B cell (primary cell): Measurements from ENCODE around the gene APLF. TPM values are rescaled to one million over a fixed set of nuclear protein-coding genes. Genes with fewer than 3 reads are reported as not detected.

Experiments used
- ATAC-seq: fragments of 200-7000 bp; cut with Tn5 transposase; one replicate; pipeline ENCODE4 v1.10.0; 2021; ENCODE audit warnings: low read depth, mild to moderate bottlenecking, moderate number of reproducible peaks, moderate library complexity
- CTCF ChIA-PET: fragments of 350-600 bp; sonication (Branson Sonifier 250); formaldehyde crosslinking; loops from one replicate; lab custom pipeline; 2021; ENCODE audit warnings: antibody characterized with exemption, inconsistent platforms; lab: Charles Lee
- POLR2A ChIA-PET: fragments of 350-600 bp; sonication (Branson Sonifier 250); formaldehyde crosslinking; loops from one replicate; lab custom pipeline; 2021; ENCODE audit warnings: antibody characterized with exemption; lab: Charles Lee
- DNase-seq: peaks from one replicate; pipeline ENCODE4 v3.0.0; 2013
- H2AFZ ChIP-seq: 2 replicates; pipeline ENCODE4 v1.6.1; 2012; ENCODE audit warnings: mild to moderate bottlenecking, low read depth, low read length; ENCODE audit not compliant: insufficient read depth, poor library complexity, severe bottlenecking
- H3K27ac ChIP-seq, 2 donors: 1 replicate in 1 of 2; 2 replicates in 1 of 2; pipeline ENCODE4 v1.5.1; 2012 to 2013; ENCODE audit warnings: low read length in 2 of 2, mild to moderate bottlenecking in 2 of 2, moderate library complexity in 1 of 2
- H3K27me3 ChIP-seq, 4 experiments: fragments of 200-600 bp in 1 of 4; sonication (generic) in 1 of 4; replicated peaks in 1 of 4; 1 replicate in 2 of 4; 2 replicates in 2 of 4; pipeline versions ENCODE4 v1.6.1 to v1.7.0; 2013 to 2016; ENCODE audit warnings: low read length in 3 of 4, mild to moderate bottlenecking in 2 of 4, mixed read lengths in 1 of 4, moderate library complexity in 1 of 4; ENCODE audit not compliant: insufficient read depth in 4 of 4, control insufficient read depth in 3 of 4; ENCODE audit errors: control extremely low read depth in 1 of 4
- H3K36me3 ChIP-seq, 2 experiments: replicated peaks in 1 of 2; 1 replicate in 1 of 2; 2 replicates in 1 of 2; pipeline versions ENCODE4 v1.6.1 to v1.7.1; 2013; ENCODE audit warnings: low read length in 1 of 2; ENCODE audit not compliant: insufficient read depth in 2 of 2, control insufficient read depth in 1 of 2; ENCODE audit errors: control extremely low read depth in 1 of 2, extremely low read depth in 1 of 2
- H3K4me1 ChIP-seq, 2 donors: fragments of 200-600 bp in 1 of 2; sonication (generic) in 1 of 2; 1 replicate in 1 of 2; 2 replicates in 1 of 2; pipeline versions ENCODE4 v1.5.1 to v1.6.1; 2013 to 2017; ENCODE audit warnings: low read length in 2 of 2; ENCODE audit not compliant: control insufficient read depth in 2 of 2, insufficient read depth in 2 of 2
- H3K4me2 ChIP-seq: replicated peaks from 2 replicates; pipeline ENCODE3; 2012; ENCODE audit warnings: mild to moderate bottlenecking, low read depth, low read length; ENCODE audit not compliant: poor library complexity, severe bottlenecking
- H3K4me3 ChIP-seq, 5 experiments: fragments of 200-600 bp in 1 of 5; sonication (generic) in 1 of 5; 1 replicate in 3 of 5; 2 replicates in 2 of 5; pipeline versions ENCODE4 v1.5.1 to v1.7.0; 2011 to 2016; ENCODE audit warnings: low read length in 4 of 5, mild to moderate bottlenecking in 4 of 5, low read depth in 2 of 5, control low read depth in 1 of 5, moderate library complexity in 1 of 5; ENCODE audit not compliant: insufficient read depth in 1 of 5; ENCODE audit errors: control extremely low read depth in 1 of 5, extremely low read depth in 1 of 5
- H3K79me2 ChIP-seq: fragments of 200-600 bp; sonication (generic); one replicate; pipeline ENCODE4 v1.6.0; 2016; ENCODE audit warnings: low read length; ENCODE audit not compliant: control insufficient read depth, insufficient read depth
- H3K9ac ChIP-seq: fragments of 200-600 bp; sonication (generic); 2 replicates; pipeline ENCODE4 v1.6.1; 2017; ENCODE audit warnings: mild to moderate bottlenecking, low read length, moderate library complexity
- H3K9me3 ChIP-seq, 3 donors: one replicate each; pipeline versions ENCODE4 v1.6.1 to v1.7.1; 2013; ENCODE audit warnings: low read length in 2 of 3; ENCODE audit not compliant: control insufficient read depth in 2 of 3, insufficient read depth in 1 of 3; ENCODE audit errors: control extremely low read depth in 1 of 3
- H4K20me1 ChIP-seq: 2 replicates; pipeline ENCODE4 v1.6.0; 2012; ENCODE audit warnings: mild to moderate bottlenecking, low read length; ENCODE audit not compliant: insufficient read depth, control insufficient read depth, poor library complexity, severe bottlenecking
- H3K27ac Mint-ChIP-seq: one replicate; pipeline ENCODE4 v1.8.0; 2021; ENCODE audit warnings: mixed read lengths
- H3K27me3 Mint-ChIP-seq: one replicate; pipeline ENCODE4 v1.8.0; 2021; ENCODE audit warnings: mixed read lengths
- H3K4me1 Mint-ChIP-seq: one replicate; pipeline ENCODE4 v1.8.0; 2021; ENCODE audit warnings: mixed read lengths
- H3K4me3 Mint-ChIP-seq: one replicate; pipeline ENCODE4 v1.8.0; 2021; ENCODE audit warnings: mixed read lengths
- H3K9me3 Mint-ChIP-seq: one replicate; pipeline ENCODE4 v1.8.0; 2022; ENCODE audit warnings: mixed read lengths; ENCODE audit not compliant: insufficient read depth
- CTCF ChIP-seq: fragments of 200-600 bp; IDR thresholded peaks from one replicate; pipeline ENCODE4 v1.8.0; 2022; ENCODE audit warnings: antibody characterized with exemption, mild to moderate bottlenecking
- EZH2 ChIP-seq: IDR thresholded peaks from 2 replicates; pipeline ENCODE4 v1.6.1; 2012; ENCODE audit warnings: borderline replicate concordance, low read depth, mild to moderate bottlenecking, moderate library complexity, low read length; ENCODE audit not compliant: insufficient read depth, poor library complexity, severe bottlenecking
- WGBS: methylation state at CpG from one replicate; pipeline ENCODE4 v1.1.5; 2013; ENCODE audit warnings: missing lambda C conversion rate; ENCODE audit not compliant: insufficient coverage; 5-methylcytosine and 5-hydroxymethylcytosine counted together
- intact Hi-C: fragments of 100-400 bp; cut with micrococcal nuclease; formaldehyde crosslinking; loops from one replicate; pipeline ENCODE4 v1.10.0; 2022
- polyA plus RNA-seq: library from polyadenylated mRNA; depleted of rRNA; stranded (reverse); fragments of >200 nt; gene quantifications from 2 replicates; pipeline ENCODE4 v1.2.3, GENCODE V29; 2012
- total RNA-seq, 2 donors: library from RNA; stranded (reverse); fragments of 120-200 nt in 1 of 2; gene quantifications; 1 replicate in 1 of 2; 2 replicates in 1 of 2; pipeline versions ENCODE4 v1.2.3 to v1.2.4, GENCODE V29; 2013 to 2022

The APLF gene
- total and polyA plus RNA-seq, 2 donors (not counting 1 experiment from before 2014, with no cell fraction given): 1.3 to 6.3 TPM

GRCh38 chr2:68468801-68469200, 1.4 kb downstream of the APLF start:
- Histone ChIP-seq H3K4me1 (peaks cover 11 to 15% of the 10 kb centered on the region in 2 donors), H3K9ac (no peak overlapping the region), H3K9me3 (no peaks in the 10 kb centered on the region), H3K4me2 (no peak overlapping the region), H3K79me2 (peaks cover 24% of the 10 kb centered on the region), H2AFZ (no peak overlapping the region), H3K27ac (no peak overlapping the region), H3K4me3 (no peak overlapping the region), H3K27me3 (no peaks in the 10 kb centered on the region), H3K36me3 (no peaks in the 10 kb centered on the region), H4K20me1 (no peaks in the 10 kb centered on the region)
- ChIA-PET CTCF (interaction anchor here (0.8 to 7.5 kb wide), 7 partner anchors 19 to 455 kb away, joined by 3 to 173 read pairs (median 5); no protein-coding TSS in a partner anchor), POLR2A (interaction anchor here (0.6 to 0.7 kb wide), 2 partner anchors 149 to 249 kb away, joined by 4 to 6 read pairs; partner anchors contain the start of gene CNRIP1)
- peaks cover 28% of the 10 kb centered on the region for H3K4me1 Mint-ChIP-seq
- 100% methylated on average over 1 of the region's 2 CpGs for WGBS
- no peaks in the 10 kb centered on the region for H3K9me3 Mint-ChIP-seq
- H3K4me3 Mint-ChIP-seq: peak overlapping the region; percentile 37
- intact Hi-C loops: loop anchor here (5.0 to 10.0 kb wide), 4 partner anchors 298 to 1834 kb away; partner anchors contain the start of genes AAK1, FAM136A and GFPT1
- TF ChIP-seq CTCF (no peak), EZH2 (no peak)
- H3K27me3 Mint-ChIP-seq: no peaks in the 10 kb centered on the region
- no peak overlapping the region for H3K27ac Mint-ChIP-seq
- no peak for DNase-seq
- ATAC-seq: no peak

DNA sequence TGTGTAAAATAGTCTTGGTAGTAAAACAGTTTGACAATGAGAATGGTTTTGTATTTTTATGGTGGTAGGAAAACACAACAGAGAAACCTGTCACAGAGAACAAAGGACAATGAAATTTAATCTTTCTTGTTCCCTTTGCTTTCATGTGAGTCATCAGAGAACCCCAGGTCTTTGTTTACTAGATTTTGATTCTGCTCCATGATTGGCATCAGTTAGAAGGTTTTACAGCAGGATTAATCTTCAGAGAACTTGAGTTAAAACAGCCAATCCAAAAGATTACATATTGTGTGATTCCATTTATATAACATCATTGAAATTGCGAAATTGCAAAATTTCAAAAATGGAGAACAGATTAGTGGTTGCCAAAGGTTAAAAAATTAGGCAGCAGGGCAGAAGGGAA, 2.5 kb downstream of the APLF start:
- peaks cover 11 to 15% of the 10 kb centered on the region in 2 donors for H3K4me1 ChIP-seq
- no CpG with 5 or more reads among the region's 1 CpG for WGBS
- H3K27me3 ChIP-seq: no peaks in the 10 kb centered on the region
- TF ChIP-seq EZH2: no peak
- TF ChIP-seq CTCF: no peak
- ATAC-seq (no peak), DNase-seq (no peak)
- no peak overlapping the region for H3K4me3 Mint-ChIP-seq
- H3K36me3 ChIP-seq: no peaks in the 10 kb centered on the region
- ChIA-PET CTCF (interaction anchor here (0.8 to 7.2 kb wide), 2 partner anchors 241 to 455 kb away, joined by 3 to 57 read pairs; no protein-coding TSS in a partner anchor), POLR2A (no interaction called here)
- peaks cover 24% of the 10 kb centered on the region for H3K79me2 ChIP-seq
- H3K4me2 ChIP-seq: no peak overlapping the region
- peaks cover 24% of the 10 kb centered on the region for H3K4me1 Mint-ChIP-seq
- no peak overlapping the region for H3K27ac ChIP-seq
- no peaks in the 10 kb centered on the region for H3K9me3 Mint-ChIP-seq
- no peak overlapping the region for H3K27ac Mint-ChIP-seq
- no peak overlapping the region for H3K4me3 ChIP-seq
- no peaks in the 10 kb centered on the region for H4K20me1 ChIP-seq
- intact Hi-C loops: loop anchor here (5.0 to 10.0 kb wide), 4 partner anchors 297 to 1832 kb away; partner anchors contain the start of genes AAK1, FAM136A and GFPT1
- no peaks in the 10 kb centered on the region for H3K27me3 Mint-ChIP-seq
- H2AFZ ChIP-seq: no peak overlapping the region
- H3K9ac ChIP-seq: no peak overlapping the region
- H3K9me3 ChIP-seq: no peaks in the 10 kb centered on the region
